Measurements from ENCODE around the gene MACROD2. TPM values are rescaled to one million over a fixed set of nuclear protein-coding genes. Genes with fewer than 3 reads are reported as not detected.

Gene MACROD2
- total and polyA plus RNA-seq, 2 of the 4 experiments (the other 2 are of a cell fraction), result not detected

- no peak overlapping the region for H2BK5ac ChIP-seq (ENCODE audit: low read depth, low read length, poor library complexity, severe bottlenecking)
- H2AK5ac ChIP-seq (ENCODE audit: low read depth, low read length), result no peak overlapping the region
- no peak overlapping the region for H2BK15ac ChIP-seq (ENCODE audit: low read depth, low read length)
- dilution Hi-C loops (cut with HindIII; ENCODE audit: low sequenced_read_pairs, unreplicated experiment) (no loop called here), in situ Hi-C loops (cut with MboI; ENCODE audit: low sequenced_read_pairs) (no loop called here), intact Hi-C loops (cut with micrococcal nuclease) (no loop called here)
- H3K9me1 ChIP-seq (ENCODE audit: insufficient read depth, low read length), result no peaks in the 10 kb centered on the region
- no peak overlapping the region for H4K91ac ChIP-seq (ENCODE audit: insufficient read depth, low read depth, low read length)
- CTCF ChIA-PET, result no interaction called here
- WGBS, 2 experiments (ENCODE audit: extremely low coverage in 2 of 2, insufficient read length in 1 of 2), result no CpG with 5 or more reads among the region's 4 CpGs
- H3K9me3 ChIP-seq (ENCODE audit: control insufficient read depth, insufficient read depth, low read length), result no peaks in the 10 kb centered on the region
- H3K56ac ChIP-seq (ENCODE audit: extremely low read depth, insufficient read depth, low read length), result no peak overlapping the region
- H4K5ac ChIP-seq (ENCODE audit: low read depth, low read length), result no peak overlapping the region
- H2AFZ ChIP-seq (replicated peaks; ENCODE audit: low read length, poor library complexity), result no peak overlapping the region
- BruUV-seq (replicated peaks), result no TSS peak
- H3K4ac ChIP-seq (ENCODE audit: low read depth, low read length), result no peak overlapping the region
- H3K18ac ChIP-seq (ENCODE audit: low read depth, low read length), result no peak overlapping the region
- H2AK9ac ChIP-seq (replicated peaks; ENCODE audit: low read depth, low read length, poor library complexity), result no peak overlapping the region
- H3K27ac ChIP-seq (ENCODE audit: insufficient read depth, low read length), result no peak overlapping the region
- H3K23ac ChIP-seq (ENCODE audit: low read depth, low read length), result no peak overlapping the region
- H2BK20ac ChIP-seq (ENCODE audit: low read depth, low read length), result no peak overlapping the region
- H3K4me2 ChIP-seq (ENCODE audit: low read depth, low read length), result no peak overlapping the region
- H2BK120ac ChIP-seq (ENCODE audit: low read depth, low read length), result no peak overlapping the region
- POLR2A ChIA-PET (ENCODE audit: unreplicated experiment), result no interaction called here
- no peaks in the 10 kb centered on the region for H3K36me3 ChIP-seq (ENCODE audit: control insufficient read depth, insufficient read depth, low read length)
- H3K27me3 ChIP-seq (ENCODE audit: control insufficient read depth, insufficient read depth, low read length), result no peaks in the 10 kb centered on the region
- no peaks in the 10 kb centered on the region for H4K20me1 ChIP-seq (ENCODE audit: insufficient read depth, low read length)
- TF ChIP-seq USF2 (IDR thresholded peaks at IDR 0.05; ENCODE audit: low read depth, low read length) (no peak), NFE2L2 (IDR thresholded peaks at IDR 0.05; ENCODE audit: low read depth, low read length) (no peak), BHLHE40 (IDR thresholded peaks at IDR 0.05; ENCODE audit: low read depth, low read length) (no peak), SMC3 (IDR thresholded peaks at IDR 0.05; ENCODE audit: low read depth, low read length) (no peak), RFX5 (IDR thresholded peaks at IDR 0.05; ENCODE audit: low read depth, low read length) (no peak), MAZ (IDR thresholded peaks at IDR 0.05; ENCODE audit: borderline replicate concordance, low read depth, low read length) (no peak), MXI1 (IDR thresholded peaks at IDR 0.05; ENCODE audit: borderline replicate concordance, low read depth, low read length) (no peak), RAD21 (IDR thresholded peaks at IDR 0.05; ENCODE audit: low read length) (no peak), CEBPB (IDR thresholded peaks at IDR 0.05; ENCODE audit: low read depth, low read length) (no peak), ELK1 (IDR thresholded peaks at IDR 0.05; ENCODE audit: borderline replicate concordance, low read depth, low read length) (no peak), FOS (IDR thresholded peaks at IDR 0.05; ENCODE audit: low read depth, low read length) (no peak), POLR2A (IDR thresholded peaks at IDR 0.05; ENCODE audit: low read depth, low read length) (no peak), CHD1 (IDR thresholded peaks at IDR 0.05; ENCODE audit: low read depth, low read length) (no peak), MAFK (IDR thresholded peaks at IDR 0.05; ENCODE audit: low read depth, low read length) (no peak)
- no peak overlapping the region for H3K9ac ChIP-seq (ENCODE audit: low read depth, low read length)
- H3K4me1 ChIP-seq (ENCODE audit: control insufficient read depth, insufficient read depth, low read length), result no peaks in the 10 kb centered on the region
- no peaks in the 10 kb centered on the region for H3K79me1 ChIP-seq (ENCODE audit: low read depth in 1 of 2, low read length in 2 of 2)
- no peak overlapping the region for H3K14ac ChIP-seq (replicated peaks; ENCODE audit: low read depth, low read length)
- H4K8ac ChIP-seq (ENCODE audit: low read depth in 2 of 2, low read length in 2 of 2), result no peak overlapping the region
- ATAC-seq (ENCODE audit: low read depth) (no peak), DNase-seq (no peak)
- H3K4me3 ChIP-seq (ENCODE audit: insufficient read depth, low read depth, low read length), result no peak overlapping the region
These were observed 1294.0 kb downstream of the MACROD2 start for GRCh38 chr20:15289337-15289736.

Data from IMR-90 (cell line).